Heart right ventricle (tissue), 16 donors: ENCODE data around the gene C1orf52. TPM values are rescaled to one million over a fixed set of nuclear protein-coding genes. Genes with fewer than 3 reads are reported as not detected.

Experiments used
- ATAC-seq, 8 donors: fragments of 200-7000 bp; cut with Tn5 transposase; one replicate each; pipeline ENCODE4 v1.9.1; 2020; ENCODE audit warnings: mild to moderate bottlenecking in 8 of 8, moderate library complexity in 8 of 8, moderate number of reproducible peaks in 1 of 8
- DNase-seq, 2 donors: peaks; one replicate each; pipeline ENCODE4 v3.0.0-alpha.2; 2020
- H3K27ac ChIP-seq, 10 donors: fragments of 200-600 bp; sonication (generic) in 2 of 10; one replicate each; pipeline versions ENCODE4 v1.5.0 to v1.8.0; 2020 to 2022; ENCODE audit warnings: mild to moderate bottlenecking in 3 of 10
- H3K27me3 ChIP-seq, 7 donors: fragments of 200-600 bp; one replicate each; pipeline ENCODE4 v1.8.0; 2021 to 2022; ENCODE audit warnings: mild to moderate bottlenecking in 2 of 7
- H3K36me3 ChIP-seq, 9 donors: fragments of 200-600 bp; sonication (generic) in 1 of 9; one replicate each; pipeline versions ENCODE4 v1.5.0 to v1.8.0; 2020 to 2022; ENCODE audit warnings: mild to moderate bottlenecking in 2 of 9
- H3K4me1 ChIP-seq, 9 donors: fragments of 200-600 bp; sonication (generic) in 1 of 9; one replicate each; pipeline versions ENCODE4 v1.5.0 to v1.8.0; 2020 to 2022; ENCODE audit warnings: mild to moderate bottlenecking in 4 of 9
- H3K4me3 ChIP-seq, 10 donors: fragments of 200-600 bp; sonication (generic) in 2 of 10; one replicate each; pipeline versions ENCODE4 v1.5.0 to v1.8.0; 2020 to 2022; ENCODE audit warnings: mild to moderate bottlenecking in 7 of 10, moderate library complexity in 2 of 10
- H3K9me3 ChIP-seq, 11 donors: fragments of 200-600 bp in 10 of 11; sonication (generic) in 2 of 11; one replicate each; pipeline versions ENCODE4 v1.5.0 to v1.8.0; 2013 to 2022; ENCODE audit warnings: mild to moderate bottlenecking in 2 of 11, control low read depth in 1 of 11, moderate library complexity in 1 of 11
- CTCF ChIP-seq, 9 donors: fragments of 200-600 bp; sonication (generic) in 2 of 9; IDR thresholded peaks; one replicate each; pipeline versions ENCODE4 v1.5.0 to v1.8.0; 2021 to 2022; ENCODE audit warnings: antibody characterized with exemption in 9 of 9, mild to moderate bottlenecking in 5 of 9, moderate library complexity in 1 of 9
- WGBS, 2 donors: extraction: QIAGEN DNeasy Blood & Tissue Kit; methylation state at CpG; one replicate each; pipeline ENCODE4 v1.1.7; 2013; ENCODE audit warnings: inconsistent platforms in 1 of 2; 5-methylcytosine and 5-hydroxymethylcytosine counted together
- intact Hi-C, 10 donors: fragments of 100-400 bp; cut with DNase I; formaldehyde crosslinking; loops; one replicate each; pipeline versions ENCODE4 v1.11.1 to v1.14.2; 2022
- polyA plus RNA-seq, 2 donors: library from polyadenylated mRNA; stranded (reverse); fragments of 200-250 nt; gene quantifications; one replicate each; pipeline ENCODE4 v1.2.3, GENCODE V29; 2013
- total RNA-seq, 10 donors: library from RNA; stranded (reverse); fragmentation: NEBNext Ultra II Directional in 3 of 10; extraction: Animal tissue kit (Norgen Biotek cat#: 25700) in 3 of 10; gene quantifications; one replicate each; pipeline versions ENCODE4 v1.2.1 to v1.2.4, GENCODE V29; 2021 to 2023
- donor health status: Arrhythmogenic right ventricular cardiomyopathy.
- donor health status: ischemic (EF 13 %, LVEDD 7.1; RV severe dilation, severe dysfunction).
- donor health status: healthy with polysubstance abuse.
- donor health status: DM: no; HTN: yes; CAD: no.
- donor health status: DM: no; HTN: no; CAD: no.
- donor health status: ischemic (EF 25% LVEDD 6.9; RV normal size, moderate dysfunction).
- donor health status: ischemic (EF 25% LVEDD 5.7; RV mildly dilated, moderate dysfunction).
- donor health status: healthy.
- donor health status: DM: yes; HTN: yes; CAD: no.
- donor health status: Ischemic cardiomyopathy.
- donor health status: ischemic (EF 35%, LVEDD 5.7; RV mildly dilated, moderate dysfunction).
- donor health status: nonischemic (EF 11% LVEDD 7.7; RV severe dilation, severe dysfunction).
- donor health status: DM: yes; HTN: yes; CAD: no.
- donor health status: PGD.
- donor health status: ischemic (EF 29% LVEDD 5.4; RV normal size, mild dysfunction).
- donor health status: nonischemic (EF 23%, LVEDD 6.1; RV moderate dilation, normal function).

C1orf52 gene
- total and polyA plus RNA-seq, 12 donors: 12.8 to 34.4 (median 15.7) TPM

DNA sequence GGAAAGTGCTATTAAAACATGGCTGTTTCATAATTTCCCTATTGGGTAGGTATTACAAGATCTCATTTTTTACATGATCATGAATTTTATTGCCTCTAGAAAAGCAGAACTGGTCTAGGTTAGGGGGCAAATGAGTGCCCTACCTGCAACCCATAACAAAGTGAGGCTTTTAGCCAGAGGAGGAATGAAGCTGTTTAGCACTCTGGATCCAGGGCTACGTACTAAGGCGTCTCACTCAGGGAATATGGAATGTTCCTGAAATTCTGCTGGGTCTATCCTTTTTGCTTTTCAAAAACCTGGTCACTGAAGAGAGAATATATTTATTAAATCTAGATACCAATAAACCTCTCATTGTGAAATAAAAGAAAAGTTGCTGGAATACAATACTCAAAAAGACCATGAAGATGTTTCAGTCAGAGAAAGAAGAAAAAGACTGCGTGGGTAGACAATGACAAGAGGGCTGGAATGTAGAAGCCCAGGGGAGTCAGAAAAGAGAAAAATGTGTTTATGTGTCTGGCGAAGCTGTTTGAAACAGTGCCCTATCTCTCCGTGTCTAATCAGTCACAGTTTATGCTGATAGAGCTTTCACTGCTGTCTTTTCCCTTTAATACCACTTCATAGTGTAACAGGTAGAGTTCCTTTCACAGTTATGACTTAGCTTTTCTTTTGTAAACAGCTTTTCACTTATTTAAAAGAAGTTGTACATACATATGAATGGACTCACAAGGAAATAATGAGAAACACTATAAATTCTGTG lies 33.7 kb downstream of the C1orf52 start:
- Histone ChIP-seq H3K4me3 (no peak overlapping the region), H3K36me3 (no peaks in the 10 kb centered on the region), H3K27ac (peak overlapping the region; percentile 1 to 86 (median 72)), H3K9me3 (no peaks in the 10 kb centered on the region), H3K4me1 (peaks cover 0 to 45% (median 17%) of the 10 kb centered on the region in 9 donors), H3K27me3 (peaks cover 0 to 5% (median 0%) of the 10 kb centered on the region in 7 donors)
- DNase-seq (no peak), ATAC-seq (peak in 2 of 8 donors; percentile 41 to 47)
- no peak for TF ChIP-seq CTCF (IDR thresholded peaks at IDR 0.05)
- WGBS, 2 donors: 37 to 39% methylated on average over 5 of the region's 5 CpGs
- intact Hi-C loops: loop anchor here in 1 of 10 donors (2.0 kb wide), 1 partner anchor 25 kb away; the partner anchor contains the start of gene SYDE2

GRCh38 chr1:85224734-85225623 lies 34.5 kb downstream of the C1orf52 start:
- no peak overlapping the region for H3K4me3 ChIP-seq
- peaks cover 0 to 7% (median 0%) of the 10 kb centered on the region in 7 donors for H3K27me3 ChIP-seq
- intact Hi-C loops: loop anchor here in 1 of 10 donors (2.0 kb wide), 1 partner anchor 24 kb away; the partner anchor contains the start of gene SYDE2
- peak overlapping the region; percentile 1 to 86 (median 72) for H3K27ac ChIP-seq
- H3K4me1 ChIP-seq: peaks cover 0 to 41% (median 17%) of the 10 kb centered on the region in 9 donors
- H3K36me3 ChIP-seq: no peaks in the 10 kb centered on the region
- TF ChIP-seq CTCF (IDR thresholded peaks at IDR 0.05): no peak
- ATAC-seq: peak; percentile 72 to 89 (median 82)
- H3K9me3 ChIP-seq: no peaks in the 10 kb centered on the region
- DNase-seq: peak; percentile 25 to 27
- WGBS, 2 donors: 31 to 44% methylated on average over 3 of the region's 3 CpGs

DNA sequence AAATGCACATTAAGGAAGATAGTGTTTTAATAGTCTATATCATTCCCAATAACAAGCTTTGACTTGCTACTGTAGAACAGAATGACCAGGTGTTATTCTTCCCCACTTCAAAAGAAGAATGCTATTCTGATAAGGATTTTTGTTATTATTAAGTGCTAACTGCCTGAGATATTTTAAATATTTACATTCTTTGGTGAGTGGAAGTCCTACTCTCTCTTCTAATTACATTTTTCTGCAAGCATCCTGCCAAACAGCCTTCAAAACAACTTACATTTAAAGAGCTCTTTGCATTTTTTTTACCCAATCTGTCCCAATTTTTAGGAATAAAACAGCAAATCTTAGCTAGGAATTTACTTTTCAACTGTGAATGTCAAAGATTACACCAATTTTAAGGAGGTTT lies 35.2 kb downstream of the C1orf52 start:
- Histone ChIP-seq H3K36me3 (no peaks in the 10 kb centered on the region), H3K4me1 (peaks cover 0 to 34% (median 17%) of the 10 kb centered on the region in 9 donors), H3K27me3 (peaks cover 0 to 13% (median 0%) of the 10 kb centered on the region in 7 donors), H3K4me3 (no peak overlapping the region), H3K27ac (peak overlapping the region in 8 of 10 donors; percentile 8 to 86 (median 74)), H3K9me3 (no peaks in the 10 kb centered on the region)
- ATAC-seq: no peak
- intact Hi-C loops: loop anchor here in 1 of 10 donors (2.0 kb wide), 1 partner anchor 23 kb away; the partner anchor contains the start of gene SYDE2
- TF ChIP-seq CTCF (IDR thresholded peaks at IDR 0.05): no peak
- no peak for DNase-seq

DNA sequence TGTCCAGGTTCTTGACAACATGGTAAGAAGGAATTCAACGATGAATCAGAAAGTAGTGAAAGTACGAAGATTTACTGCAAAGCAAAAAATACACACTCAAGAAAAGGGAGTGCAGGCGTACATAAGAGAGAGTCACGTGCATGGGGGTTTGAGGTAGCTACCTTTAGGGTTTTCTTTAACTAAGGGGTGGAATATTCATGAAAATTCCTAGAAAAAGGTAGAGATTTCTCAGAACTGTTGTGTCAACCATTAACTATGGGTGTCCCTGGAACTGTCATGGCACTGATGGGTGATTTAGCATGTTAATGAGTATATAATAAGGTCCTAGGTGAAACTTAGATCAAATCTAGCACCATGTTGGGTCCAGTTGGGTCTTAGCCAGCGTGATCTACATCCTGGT lies 36.1 kb downstream of the C1orf52 start:
- Histone ChIP-seq H3K27ac (no peak overlapping the region), H3K4me3 (no peak overlapping the region), H3K27me3 (peaks cover 0 to 17% (median 0%) of the 10 kb centered on the region in 7 donors), H3K9me3 (no peaks in the 10 kb centered on the region), H3K4me1 (peaks cover 0 to 31% (median 17%) of the 10 kb centered on the region in 9 donors), H3K36me3 (no peaks in the 10 kb centered on the region)
- no peak for ATAC-seq
- DNase-seq: no peak
- WGBS, 2 donors: 68 to 82% methylated on average over 5 of the region's 5 CpGs
- no peak for TF ChIP-seq CTCF (IDR thresholded peaks at IDR 0.05)
- intact Hi-C loops: no loop called here
